ENCODE results near the gene FNDC3B. TPM values are rescaled to one million over a fixed set of nuclear protein-coding genes. Genes with fewer than 3 reads are reported as not detected.

The FNDC3B gene
- total RNA-seq, 1 donor from 2014 or later: 79.2 TPM

GRCh38 chr3:172044833-172045585 lies 5.6 kb downstream of the FNDC3B start:
- no peak for DNase-seq (ENCODE audit: extremely low spot score, unreplicated experiment)
- no peak overlapping the region for H3K27ac Mint-ChIP-seq
- TF ChIP-seq, protein P1, sequence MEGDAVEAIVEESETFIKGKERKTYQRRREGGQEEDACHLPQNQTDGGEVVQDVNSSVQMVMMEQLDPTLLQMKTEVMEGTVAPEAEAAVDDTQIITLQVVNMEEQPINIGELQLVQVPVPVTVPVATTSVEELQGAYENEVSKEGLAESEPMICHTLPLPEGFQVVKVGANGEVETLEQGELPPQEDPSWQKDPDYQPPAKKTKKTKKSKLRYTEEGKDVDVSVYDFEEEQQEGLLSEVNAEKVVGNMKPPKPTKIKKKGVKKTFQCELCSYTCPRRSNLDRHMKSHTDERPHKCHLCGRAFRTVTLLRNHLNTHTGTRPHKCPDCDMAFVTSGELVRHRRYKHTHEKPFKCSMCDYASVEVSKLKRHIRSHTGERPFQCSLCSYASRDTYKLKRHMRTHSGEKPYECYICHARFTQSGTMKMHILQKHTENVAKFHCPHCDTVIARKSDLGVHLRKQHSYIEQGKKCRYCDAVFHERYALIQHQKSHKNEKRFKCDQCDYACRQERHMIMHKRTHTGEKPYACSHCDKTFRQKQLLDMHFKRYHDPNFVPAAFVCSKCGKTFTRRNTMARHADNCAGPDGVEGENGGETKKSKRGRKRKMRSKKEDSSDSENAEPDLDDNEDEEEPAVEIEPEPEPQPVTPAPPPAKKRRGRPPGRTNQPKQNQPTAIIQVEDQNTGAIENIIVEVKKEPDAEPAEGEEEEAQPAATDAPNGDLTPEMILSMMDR (conservative IDR thresholded peaks at IDR 0.05): no peak
- peaks cover 34% of the 10 kb centered on the region for H3K4me1 Mint-ChIP-seq (ENCODE audit: unreplicated experiment)
- no peaks in the 10 kb centered on the region for H3K9me3 Mint-ChIP-seq
- peaks cover 24% of the 10 kb centered on the region for H3K36me3 Mint-ChIP-seq
- H3K27me3 Mint-ChIP-seq: no peaks in the 10 kb centered on the region
- H3K4me3 Mint-ChIP-seq: no peak overlapping the region

DNA sequence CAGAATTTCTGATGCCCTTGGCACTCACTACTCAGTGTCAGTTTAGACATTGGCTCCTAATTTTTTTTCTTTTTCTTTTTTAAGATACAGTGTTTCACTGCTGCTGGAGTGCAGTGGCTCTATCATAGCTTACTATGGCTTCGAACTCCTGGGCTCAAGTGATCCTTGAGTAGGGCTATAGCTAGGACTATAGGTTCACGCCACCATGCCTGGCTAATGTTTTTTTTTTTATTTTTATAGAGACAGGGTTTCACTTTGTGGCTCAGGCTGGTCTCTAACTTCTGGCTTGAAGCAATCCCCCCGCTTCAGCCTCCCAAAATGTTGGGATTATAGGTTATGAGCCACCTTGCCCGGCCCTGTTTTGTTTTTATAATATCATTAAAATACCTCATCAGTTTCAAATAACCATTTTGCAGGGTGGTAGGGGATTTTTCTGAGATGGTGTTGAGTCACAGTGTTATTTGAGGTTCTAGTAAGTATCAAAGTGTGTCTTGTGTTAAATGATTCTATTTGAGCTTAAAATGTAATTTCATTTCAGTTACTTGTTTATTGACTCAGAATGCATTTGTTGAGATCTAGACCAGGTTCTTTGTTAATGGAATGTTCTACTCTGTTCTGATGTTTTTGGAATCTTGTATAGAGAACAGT lies 7.0 kb downstream of the FNDC3B start:
- H3K27me3 Mint-ChIP-seq: no peaks in the 10 kb centered on the region

GRCh38 chr3:172047567-172048115 lies 8.3 kb downstream of the FNDC3B start:
- H3K9me3 Mint-ChIP-seq: no peaks in the 10 kb centered on the region
- H3K4me1 Mint-ChIP-seq (ENCODE audit: unreplicated experiment): peaks cover 23% of the 10 kb centered on the region
- no peak overlapping the region for H3K27ac Mint-ChIP-seq
- no peak overlapping the region for H3K4me3 Mint-ChIP-seq
- no peak for DNase-seq (ENCODE audit: extremely low spot score, unreplicated experiment)
- H3K27me3 Mint-ChIP-seq: no peaks in the 10 kb centered on the region
- H3K36me3 Mint-ChIP-seq: peaks cover 31% of the 10 kb centered on the region
- TF ChIP-seq, protein P1 (conservative IDR thresholded peaks at IDR 0.05): no peak

More for the DNA sequence above, 7.0 kb downstream of the FNDC3B start:
- Mint-ChIP-seq H3K4me1 (ENCODE audit: unreplicated experiment) (peaks cover 31% of the 10 kb centered on the region), H3K27ac (no peak overlapping the region), H3K4me3 (no peak overlapping the region), H3K9me3 (no peaks in the 10 kb centered on the region), H3K36me3 (peaks cover 28% of the 10 kb centered on the region)
- TF ChIP-seq, protein P1 (conservative IDR thresholded peaks at IDR 0.05): no peak
- DNase-seq (ENCODE audit: extremely low spot score, unreplicated experiment): no peak

DNA sequence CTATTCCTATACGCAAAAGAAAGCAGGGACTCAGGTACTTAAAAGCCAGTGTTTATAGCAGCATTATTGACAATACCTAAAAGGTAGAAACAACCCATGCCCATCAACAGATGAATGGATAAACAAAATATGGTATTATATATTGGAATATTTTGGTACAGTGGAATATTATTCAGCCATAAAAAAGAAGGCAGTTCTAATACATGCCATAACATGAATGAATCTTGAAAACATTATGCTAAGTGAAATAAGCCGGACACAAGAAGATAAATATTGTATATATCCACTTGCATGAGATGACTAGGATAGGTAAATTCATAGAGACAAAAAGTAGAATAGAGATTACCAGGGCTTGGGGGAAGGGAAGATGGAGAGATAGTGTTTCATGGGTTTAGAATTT lies 9.2 kb downstream of the FNDC3B start:
- no peak for DNase-seq (ENCODE audit: extremely low spot score, unreplicated experiment)
- Mint-ChIP-seq H3K9me3 (no peaks in the 10 kb centered on the region), H3K36me3 (peaks cover 33% of the 10 kb centered on the region)

GRCh38 chr3:172051310-172051956 lies 12.1 kb downstream of the FNDC3B start:
- H3K36me3 Mint-ChIP-seq: peaks cover 39% of the 10 kb centered on the region
- no peaks in the 10 kb centered on the region for H3K27me3 Mint-ChIP-seq
- H3K27ac Mint-ChIP-seq: no peak overlapping the region
- no peak overlapping the region for H3K4me3 Mint-ChIP-seq
- H3K4me1 Mint-ChIP-seq (ENCODE audit: unreplicated experiment): peaks cover 18% of the 10 kb centered on the region
- no peak for DNase-seq (ENCODE audit: extremely low spot score, unreplicated experiment)
- TF ChIP-seq, protein P1 (conservative IDR thresholded peaks at IDR 0.05): no peak
- no peaks in the 10 kb centered on the region for H3K9me3 Mint-ChIP-seq

More for the DNA sequence above, 9.2 kb downstream of the FNDC3B start:
- Mint-ChIP-seq H3K27ac (no peak overlapping the region), H3K27me3 (no peaks in the 10 kb centered on the region), H3K4me3 (no peak overlapping the region), H3K4me1 (ENCODE audit: unreplicated experiment) (peaks cover 25% of the 10 kb centered on the region)
- TF ChIP-seq, protein P1 (conservative IDR thresholded peaks at IDR 0.05): no peak

Measured in type B pancreatic cell (in vitro differentiated cells).